Nephron progenitor cell (in vitro differentiated cells): ENCODE results near the gene PIAS1.
A peak's percentile ranks its signal among the peaks of the same experiment; 100 is the strongest.

Experiments
- DNase-seq: peaks from one replicate; pipeline ENCODE4 v3.0.0; 2021
- H3K27ac Mint-ChIP-seq: 2 replicates; pipeline ENCODE4 v1.8.0; 2021; ENCODE audit warnings: mild to moderate bottlenecking, moderate library complexity, mixed read lengths
- H3K27me3 Mint-ChIP-seq: 2 replicates; pipeline ENCODE4 v1.8.0; 2021; ENCODE audit warnings: mild to moderate bottlenecking, low read depth, mixed read lengths; ENCODE audit not compliant: poor library complexity
- H3K36me3 Mint-ChIP-seq: 2 replicates; pipeline ENCODE4 v1.8.0; 2021; ENCODE audit warnings: low read depth, mixed read lengths
- H3K4me1 Mint-ChIP-seq: 2 replicates; pipeline ENCODE4 v1.8.0; 2021; ENCODE audit warnings: mixed read lengths
- H3K4me3 Mint-ChIP-seq: 2 replicates; pipeline ENCODE4 v1.8.0; 2021; ENCODE audit warnings: mild to moderate bottlenecking, moderate library complexity, mixed read lengths
- H3K9me3 Mint-ChIP-seq: 2 replicates; pipeline ENCODE4 v1.8.0; 2021; ENCODE audit warnings: mild to moderate bottlenecking, moderate library complexity, mixed read lengths
- CTCF ChIP-seq: fragments of 200-600 bp; sonication (generic); IDR thresholded peaks from 2 replicates; pipeline ENCODE4 v1.5.0; 2021; ENCODE audit warnings: antibody characterized with exemption

The PIAS1 gene

GRCh38 chr15:68113751-68114150 lies 59.6 kb downstream of the PIAS1 start:
- DNase-seq, result no peak
- peaks cover 25% of the 10 kb centered on the region for H3K9me3 Mint-ChIP-seq
- TF ChIP-seq CTCF, result no peak
- H3K27me3 Mint-ChIP-seq, result no peaks in the 10 kb centered on the region
- H3K4me1 Mint-ChIP-seq, result no peaks in the 10 kb centered on the region
- peaks cover 36% of the 10 kb centered on the region for H3K36me3 Mint-ChIP-seq
- no peak overlapping the region for H3K4me3 Mint-ChIP-seq
- H3K27ac Mint-ChIP-seq, result no peak overlapping the region

GRCh38 chr15:68114356-68114755 lies 60.2 kb downstream of the PIAS1 start:
- H3K27me3 Mint-ChIP-seq, result no peaks in the 10 kb centered on the region
- H3K4me1 Mint-ChIP-seq, result no peaks in the 10 kb centered on the region
- H3K9me3 Mint-ChIP-seq, result peaks cover 27% of the 10 kb centered on the region
- no peak for DNase-seq
- H3K27ac Mint-ChIP-seq, result no peak overlapping the region
- H3K36me3 Mint-ChIP-seq, result peaks cover 40% of the 10 kb centered on the region
- H3K4me3 Mint-ChIP-seq, result no peak overlapping the region
- TF ChIP-seq CTCF, result no peak

- DNase-seq, result no peak
- H3K4me3 Mint-ChIP-seq, result no peak overlapping the region
- no peak overlapping the region for H3K27ac Mint-ChIP-seq
- H3K4me1 Mint-ChIP-seq, result no peaks in the 10 kb centered on the region
- TF ChIP-seq CTCF, result no peak
- no peaks in the 10 kb centered on the region for H3K27me3 Mint-ChIP-seq
- peaks cover 32% of the 10 kb centered on the region for H3K9me3 Mint-ChIP-seq
- peaks cover 45% of the 10 kb centered on the region for H3K36me3 Mint-ChIP-seq
These were observed 60.7 kb downstream of the PIAS1 start for GRCh38 chr15:68114840-68115239.

- no peak for TF ChIP-seq CTCF
- Mint-ChIP-seq H3K27ac (no peak overlapping the region), H3K27me3 (no peaks in the 10 kb centered on the region), H3K9me3 (peaks cover 16% of the 10 kb centered on the region), H3K4me1 (peaks cover 6% of the 10 kb centered on the region), H3K36me3 (peaks cover 63% of the 10 kb centered on the region), H3K4me3 (no peak overlapping the region)
- DNase-seq, result no peak
These were observed 70.6 kb downstream of the PIAS1 start for GRCh38 chr15:68124700-68125099.

- H3K4me3 Mint-ChIP-seq, result no peak overlapping the region
- DNase-seq, result no peak
These were observed 72.3 kb downstream of the PIAS1 start for GRCh38 chr15:68126396-68126795.

More at GRCh38 chr15:68126396-68126795, 72.3 kb downstream of the PIAS1 start:
- Mint-ChIP-seq H3K9me3 (peaks cover 2% of the 10 kb centered on the region), H3K36me3 (peaks cover 46% of the 10 kb centered on the region), H3K27ac (peak overlapping the region; percentile 70), H3K27me3 (no peaks in the 10 kb centered on the region), H3K4me1 (peaks cover 6% of the 10 kb centered on the region)
- no peak for TF ChIP-seq CTCF
